Lung (tissue), 12 donors: Measurements from ENCODE around the gene NXN. TPM values are rescaled to one million over a fixed set of nuclear protein-coding genes. Genes with fewer than 3 reads are reported as not detected.
"Not testable (repeated sequence)": the region's sequence is repeated elsewhere in the genome, so short reads cannot be mapped to it uniquely, and the experiment has no call there.

ENCODE experiments used
- ATAC-seq: fragments of 200-7000 bp; cut with Tn5 transposase; one replicate; pipeline ENCODE4 v1.9.1; 2020; ENCODE audit warnings: moderate number of reproducible peaks; ENCODE audit not compliant: insufficient read depth, low FRiP score
- DNase-seq, 3 donors: peaks; one replicate each; pipeline ENCODE4 v3.0.0-alpha.2; 2013 to 2017
- H3K27ac ChIP-seq, 2 donors: one replicate each; pipeline ENCODE4 v1.5.1; 2013; ENCODE audit warnings: mild to moderate bottlenecking in 2 of 2, moderate library complexity in 2 of 2, control low read depth in 1 of 2, inconsistent platforms in 1 of 2, low read depth in 1 of 2, low read length in 1 of 2
- H3K27me3 ChIP-seq, 3 donors: one replicate each; pipeline ENCODE4 v1.5.1; 2013; ENCODE audit warnings: low read length in 2 of 3; ENCODE audit not compliant: control insufficient read depth in 3 of 3, insufficient read depth in 3 of 3
- H3K36me3 ChIP-seq, 4 donors: one replicate each; pipeline ENCODE4 v1.5.1; 2013; ENCODE audit warnings: low read length in 4 of 4, mild to moderate bottlenecking in 1 of 4, moderate library complexity in 1 of 4; ENCODE audit not compliant: control insufficient read depth in 4 of 4, insufficient read depth in 4 of 4
- H3K4me1 ChIP-seq, 5 donors: one replicate each; pipeline ENCODE4 v1.5.1; 2013; ENCODE audit warnings: low read length in 5 of 5, mild to moderate bottlenecking in 2 of 5, moderate library complexity in 1 of 5; ENCODE audit not compliant: control insufficient read depth in 5 of 5, insufficient read depth in 5 of 5
- H3K4me3 ChIP-seq: one replicate; pipeline ENCODE4 v1.5.1; 2013; ENCODE audit warnings: mild to moderate bottlenecking, control low read depth, moderate library complexity
- H3K9ac ChIP-seq, 2 donors: one replicate each; pipeline ENCODE4 v1.5.1; 2013; ENCODE audit warnings: low read length in 2 of 2, control low read depth in 1 of 2; ENCODE audit not compliant: insufficient read depth in 1 of 2
- H3K9me3 ChIP-seq, 4 donors: one replicate each; pipeline ENCODE4 v1.5.1; 2013; ENCODE audit warnings: low read length in 3 of 4, mild to moderate bottlenecking in 1 of 4, moderate library complexity in 1 of 4; ENCODE audit not compliant: control insufficient read depth in 4 of 4, insufficient read depth in 3 of 4
- WGBS, 2 donors: extraction: QIAGEN DNeasy Blood & Tissue Kit; methylation state at CpG; one replicate each; pipeline ENCODE4 v1.1.7; 2013; 5-methylcytosine and 5-hydroxymethylcytosine counted together
- polyA plus RNA-seq, 2 donors: library from polyadenylated mRNA; stranded (reverse); fragments of 200-250 nt; gene quantifications; one replicate each; pipeline ENCODE4 v1.2.1, GENCODE V29; 2013
- total RNA-seq, 2 donors: library from RNA; depleted of rRNA in 1 of 2; stranded (reverse); fragments of >200 nt in 1 of 2; gene quantifications; one replicate each; pipeline ENCODE4 v1.2.1, GENCODE V29; 2014 to 2021
- TF ChIP-seq, protein P1 (sequence below): IDR thresholded peaks from 2 replicates; pipeline ENCODE4 v1.5.1; 2012; ENCODE audit warnings: mild to moderate bottlenecking; ENCODE audit errors: control extremely low read depth, extremely low read depth
- donor health status: control.
- donor health status: control.
- donor health status: Bipolar disorder and iron deficiency.
- donor health status: healthy.
- donor health status: DM: yes; HTN: yes; CAD: no.

NXN gene
- total and polyA plus RNA-seq, 4 donors: 17.6 to 57.7 (median 39.9) TPM

DNA sequence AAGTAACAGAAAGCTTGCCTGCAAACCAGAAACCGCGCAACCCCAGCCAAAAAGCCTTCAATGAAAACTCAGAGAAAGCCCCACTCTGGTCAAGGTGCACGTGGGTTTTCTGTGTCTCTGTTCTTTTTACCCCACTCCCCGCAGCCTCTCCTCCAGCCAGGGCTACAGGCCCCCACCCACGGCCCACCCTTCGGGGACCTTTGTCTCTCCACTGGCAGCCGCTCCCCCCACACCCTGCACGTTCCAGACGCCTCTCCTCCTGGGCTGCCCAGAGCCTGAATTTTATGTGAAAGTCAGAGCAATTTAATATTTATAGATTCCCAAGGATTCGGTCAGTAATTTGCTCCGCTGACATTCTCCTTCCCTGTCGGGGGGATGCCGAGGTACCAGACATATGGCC, 173.2 kb downstream of the NXN start:
- 87% methylated on average over 12 to 13 of the region's 13 CpGs for WGBS, 2 donors
- Histone ChIP-seq H3K36me3 (peaks cover 0 to 25% (median 1%) of the 10 kb centered on the region in 4 donors), H3K27ac (no peak overlapping the region), H3K9ac (no peak overlapping the region), H3K4me3 (no peak overlapping the region), H3K9me3 (no peaks in the 10 kb centered on the region), H3K4me1 (no peaks in the 10 kb centered on the region), H3K27me3 (no peaks in the 10 kb centered on the region)
- TF ChIP-seq, protein P1, sequence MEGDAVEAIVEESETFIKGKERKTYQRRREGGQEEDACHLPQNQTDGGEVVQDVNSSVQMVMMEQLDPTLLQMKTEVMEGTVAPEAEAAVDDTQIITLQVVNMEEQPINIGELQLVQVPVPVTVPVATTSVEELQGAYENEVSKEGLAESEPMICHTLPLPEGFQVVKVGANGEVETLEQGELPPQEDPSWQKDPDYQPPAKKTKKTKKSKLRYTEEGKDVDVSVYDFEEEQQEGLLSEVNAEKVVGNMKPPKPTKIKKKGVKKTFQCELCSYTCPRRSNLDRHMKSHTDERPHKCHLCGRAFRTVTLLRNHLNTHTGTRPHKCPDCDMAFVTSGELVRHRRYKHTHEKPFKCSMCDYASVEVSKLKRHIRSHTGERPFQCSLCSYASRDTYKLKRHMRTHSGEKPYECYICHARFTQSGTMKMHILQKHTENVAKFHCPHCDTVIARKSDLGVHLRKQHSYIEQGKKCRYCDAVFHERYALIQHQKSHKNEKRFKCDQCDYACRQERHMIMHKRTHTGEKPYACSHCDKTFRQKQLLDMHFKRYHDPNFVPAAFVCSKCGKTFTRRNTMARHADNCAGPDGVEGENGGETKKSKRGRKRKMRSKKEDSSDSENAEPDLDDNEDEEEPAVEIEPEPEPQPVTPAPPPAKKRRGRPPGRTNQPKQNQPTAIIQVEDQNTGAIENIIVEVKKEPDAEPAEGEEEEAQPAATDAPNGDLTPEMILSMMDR: no peak
- DNase-seq (no peak), ATAC-seq (no peak)

DNA sequence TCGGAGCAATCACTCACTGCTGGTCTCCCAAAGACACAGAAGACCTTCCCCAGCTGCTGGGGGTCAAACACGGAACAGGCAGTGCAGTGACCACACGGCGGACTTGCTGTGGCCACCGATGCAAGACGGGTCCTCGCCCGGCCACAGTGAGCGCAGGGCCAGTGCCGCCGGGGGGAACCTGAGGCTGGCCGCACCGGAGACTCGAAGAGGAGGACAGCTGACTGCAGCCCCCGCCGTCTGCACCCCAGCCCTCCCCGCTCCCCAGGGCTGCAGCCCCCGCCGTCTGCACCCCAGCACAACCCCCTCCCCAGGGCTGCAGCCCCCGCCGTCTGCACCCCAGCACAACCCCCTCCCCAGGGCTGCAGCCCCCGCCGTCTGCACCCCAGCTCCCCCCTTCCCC, 173.7 kb downstream of the NXN start:
- ATAC-seq, DNase-seq, H3K9ac ChIP-seq, H3K9me3 ChIP-seq, H3K27ac ChIP-seq, H3K4me1 ChIP-seq, H3K27me3 ChIP-seq, H3K4me3 ChIP-seq: not testable (repeated sequence)
- peaks cover 0 to 25% (median 1%) of the 10 kb centered on the region in 4 donors for H3K36me3 ChIP-seq
- 94 to 96% methylated on average over 21 to 23 of the region's 23 CpGs for WGBS, 2 donors

DNA sequence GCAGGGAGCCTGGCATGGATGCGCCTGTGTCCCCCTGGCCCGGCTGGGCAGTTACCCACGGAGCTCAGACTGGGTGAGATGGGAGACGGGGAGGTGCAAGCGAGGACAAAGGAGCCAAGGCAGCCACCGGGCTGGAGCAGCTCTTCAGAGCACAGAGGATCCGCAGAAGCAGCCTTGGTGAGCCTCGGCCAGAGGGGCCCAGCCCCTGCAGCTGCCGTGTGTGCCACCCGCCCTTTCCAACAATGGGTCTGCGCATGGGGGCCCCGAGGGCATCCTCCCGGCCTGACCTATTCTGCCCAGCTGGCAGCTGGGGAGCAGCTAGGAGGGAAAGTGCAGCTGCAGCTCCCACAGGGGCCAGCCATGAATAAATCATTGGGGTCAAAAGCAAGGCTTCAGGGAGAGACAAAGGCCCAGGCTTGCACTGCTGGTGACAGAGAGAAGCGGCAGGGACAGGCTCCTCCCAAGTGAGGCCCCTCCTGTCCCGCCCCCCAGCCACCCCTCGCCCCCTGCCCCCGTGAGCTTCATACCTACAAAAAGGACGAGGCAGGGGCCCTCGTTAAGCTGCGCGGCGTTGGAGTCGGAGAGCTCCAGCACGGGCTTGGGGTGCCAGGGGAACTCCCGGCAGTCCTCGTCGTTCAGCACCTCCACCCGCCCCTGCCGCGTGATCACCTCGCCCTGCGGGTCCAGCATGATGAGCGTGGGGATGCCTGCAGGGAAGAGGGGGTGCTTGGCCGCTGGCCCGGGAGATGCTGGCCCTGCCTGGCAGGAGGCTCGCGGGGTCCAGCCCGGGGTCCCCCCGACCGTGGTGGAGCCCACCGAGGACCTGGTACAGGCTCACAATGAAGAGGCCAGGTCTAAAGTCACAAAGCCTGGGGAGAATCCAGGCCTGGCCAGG, 174.8 kb downstream of the NXN start:
- Histone ChIP-seq H3K4me1 (no peaks in the 10 kb centered on the region), H3K36me3 (peaks cover 0 to 27% (median 3%) of the 10 kb centered on the region in 4 donors), H3K27me3 (no peaks in the 10 kb centered on the region), H3K27ac (no peak overlapping the region), H3K9ac (no peak overlapping the region), H3K9me3 (no peaks in the 10 kb centered on the region), H3K4me3 (no peak overlapping the region)
- DNase-seq (no peak), ATAC-seq (no peak)
- TF ChIP-seq, protein P1: no peak
- WGBS, 2 donors: 91 to 94% methylated on average over 41 of the region's 41 CpGs
